ENCODE results near the gene MCRIP1.

Gene MCRIP1

GRCh38 chr17:81869221-81870130, 36.4 kb upstream of the MCRIP1 start:
- no peak for DNase-seq (ENCODE audit: low spot score)
- H3K27me3 ChIP-seq (ENCODE audit: control insufficient read depth in 3 of 3, insufficient read depth in 3 of 3, low read depth in 1 of 3, low read length in 3 of 3): no peaks in the 10 kb centered on the region
- peak overlapping the region; percentile 45 for H3K18ac ChIP-seq (ENCODE audit: low read length)
- H2AK5ac ChIP-seq (ENCODE audit: low read depth, low read length): peak overlapping the region; percentile 98
- H2BK15ac ChIP-seq (ENCODE audit: low read length): no peak overlapping the region
- H3K27ac ChIP-seq (replicated peaks; ENCODE audit: low read length): peak overlapping the region; percentile 57
- H3K4me2 ChIP-seq (ENCODE audit: insufficient read depth, low read length, poor library complexity, severe bottlenecking): peak overlapping the region; percentile 90
- H3K4me3 ChIP-seq (ENCODE audit: low read length in 2 of 2): peak overlapping the region; percentile 84 to 94
- peaks cover 31% of the 10 kb centered on the region for H3K79me1 ChIP-seq (ENCODE audit: low read depth, low read length)
- H3K14ac ChIP-seq (ENCODE audit: low read length): no peak overlapping the region
- peak overlapping the region; percentile 71 for H2BK5ac ChIP-seq (ENCODE audit: low read length)
- no peak overlapping the region for H2BK120ac ChIP-seq (ENCODE audit: low read depth, low read length)
- peak overlapping the region; percentile 99 for H3K23ac ChIP-seq (ENCODE audit: low read depth, low read length, poor library complexity)
- peaks cover 0 to 1% of the 10 kb centered on the region in 2 donors for H3K9me3 ChIP-seq (replicated peaks in 1 of 2; ENCODE audit: control insufficient read depth in 2 of 2, insufficient read depth in 1 of 2, low read depth in 1 of 2, low read length in 2 of 2)
- no peak overlapping the region for H3K4ac ChIP-seq (ENCODE audit: low read length)
- no peak overlapping the region for H2BK12ac ChIP-seq (ENCODE audit: low read length)
- peaks cover 17 to 20% of the 10 kb centered on the region in 2 donors for H3K4me1 ChIP-seq (ENCODE audit: control insufficient read depth in 2 of 2, insufficient read depth in 1 of 2, low read depth in 1 of 2, low read length in 2 of 2)
- no peak overlapping the region for H4K91ac ChIP-seq (ENCODE audit: low read depth, low read length, poor library complexity)
- peak overlapping the region; percentile 92 for H3K9ac ChIP-seq (ENCODE audit: low read depth, low read length, poor library complexity)
- H4K8ac ChIP-seq (ENCODE audit: low read depth, low read length): no peak overlapping the region
- WGBS, 2 donors (ENCODE audit: extremely low coverage in 2 of 2, insufficient read length in 2 of 2, insufficient replicate concordance in 1 of 2): no CpG with 5 or more reads among the region's 52 CpGs
- peaks cover 26 to 51% of the 10 kb centered on the region in 2 donors for H3K36me3 ChIP-seq (replicated peaks in 1 of 2; ENCODE audit: control insufficient read depth in 2 of 2, insufficient read depth in 2 of 2, low read length in 2 of 2)
- no peak overlapping the region for H2AFZ ChIP-seq (ENCODE audit: low read length)

DNA sequence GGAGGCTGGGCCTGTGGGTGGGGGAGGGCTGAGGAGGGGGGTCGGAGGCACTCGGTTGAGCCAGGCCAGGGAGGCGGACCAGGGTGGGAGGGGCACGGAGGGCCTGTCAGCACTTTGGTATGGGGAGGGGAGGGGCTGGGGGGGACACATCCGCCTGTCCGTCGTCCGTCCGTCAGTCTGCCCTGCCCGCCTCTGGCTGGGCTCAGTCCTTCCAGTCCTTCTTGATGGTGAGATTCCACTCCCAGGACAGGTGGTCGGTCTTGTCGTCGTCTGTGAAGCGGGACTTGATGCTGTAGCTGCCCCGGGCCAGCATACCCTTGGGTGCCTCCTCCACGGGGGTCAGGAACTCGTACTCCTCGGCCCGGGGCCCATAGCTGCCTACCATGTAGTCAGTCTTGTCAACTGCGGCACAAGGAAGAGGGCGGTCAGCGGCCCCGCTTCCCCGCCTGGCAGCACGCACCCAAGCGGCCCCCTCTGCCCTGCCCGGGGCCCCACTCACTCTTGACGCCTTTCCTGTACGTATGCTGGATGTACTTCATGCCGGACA, 35.7 kb upstream of the MCRIP1 start:
- H3K14ac ChIP-seq (ENCODE audit: low read length): no peak overlapping the region
- H2BK12ac ChIP-seq (ENCODE audit: low read length): no peak overlapping the region
- H3K27me3 ChIP-seq (ENCODE audit: control insufficient read depth in 3 of 3, insufficient read depth in 3 of 3, low read depth in 1 of 3, low read length in 3 of 3): no peaks in the 10 kb centered on the region
- H3K4me1 ChIP-seq (ENCODE audit: control insufficient read depth in 2 of 2, insufficient read depth in 1 of 2, low read depth in 1 of 2, low read length in 2 of 2): peaks cover 17 to 20% of the 10 kb centered on the region in 2 donors
- no peak overlapping the region for H3K4me2 ChIP-seq (ENCODE audit: insufficient read depth, low read length, poor library complexity, severe bottlenecking)
- peak overlapping the region; percentile 72 for H3K9ac ChIP-seq (ENCODE audit: low read depth, low read length, poor library complexity)
- H4K8ac ChIP-seq (ENCODE audit: low read depth, low read length): no peak overlapping the region
- peak overlapping the region; percentile 57 for H3K27ac ChIP-seq (replicated peaks; ENCODE audit: low read length)
- WGBS, 2 donors (ENCODE audit: extremely low coverage in 2 of 2, insufficient read length in 2 of 2, insufficient replicate concordance in 1 of 2): no CpG with 5 or more reads among the region's 30 CpGs
- H2AK5ac ChIP-seq (ENCODE audit: low read depth, low read length): peak overlapping the region; percentile 66
- no peak overlapping the region for H4K91ac ChIP-seq (ENCODE audit: low read depth, low read length, poor library complexity)
- no peak overlapping the region for H2AFZ ChIP-seq (ENCODE audit: low read length)
- no peak for DNase-seq (ENCODE audit: low spot score)
- no peak overlapping the region for H2BK5ac ChIP-seq (ENCODE audit: low read length)
- H2BK15ac ChIP-seq (ENCODE audit: low read length): no peak overlapping the region
- no peak overlapping the region for H2BK120ac ChIP-seq (ENCODE audit: low read depth, low read length)
- H3K36me3 ChIP-seq (replicated peaks in 1 of 2; ENCODE audit: control insufficient read depth in 2 of 2, insufficient read depth in 2 of 2, low read length in 2 of 2): peaks cover 29 to 58% of the 10 kb centered on the region in 2 donors
- H3K23ac ChIP-seq (ENCODE audit: low read depth, low read length, poor library complexity): peak overlapping the region; percentile 99
- H3K79me1 ChIP-seq (ENCODE audit: low read depth, low read length): peaks cover 33% of the 10 kb centered on the region
- no peak overlapping the region for H3K4ac ChIP-seq (ENCODE audit: low read length)
- no peak overlapping the region for H3K4me3 ChIP-seq (ENCODE audit: low read length in 2 of 2)
- peak overlapping the region; percentile 45 for H3K18ac ChIP-seq (ENCODE audit: low read length)
- peaks cover 0 to under 1% of the 10 kb centered on the region in 2 donors for H3K9me3 ChIP-seq (replicated peaks in 1 of 2; ENCODE audit: control insufficient read depth in 2 of 2, insufficient read depth in 1 of 2, low read depth in 1 of 2, low read length in 2 of 2)

GRCh38 chr17:81867991-81868673, 35.0 kb upstream of the MCRIP1 start:
- Histone ChIP-seq H3K23ac (ENCODE audit: low read depth, low read length, poor library complexity) (peak overlapping the region; percentile 99), H2AFZ (ENCODE audit: low read length) (no peak overlapping the region), H4K91ac (ENCODE audit: low read depth, low read length, poor library complexity) (no peak overlapping the region), H3K14ac (ENCODE audit: low read length) (peak overlapping the region; percentile 82), H3K9ac (ENCODE audit: low read depth, low read length, poor library complexity) (peak overlapping the region; percentile 70), H2BK5ac (ENCODE audit: low read length) (peak overlapping the region; percentile 53), H3K27ac (replicated peaks; ENCODE audit: low read length) (peak overlapping the region; percentile 43), H3K18ac (ENCODE audit: low read length) (no peak overlapping the region), H3K9me3 (replicated peaks in 1 of 2; ENCODE audit: control insufficient read depth in 2 of 2, insufficient read depth in 1 of 2, low read depth in 1 of 2, low read length in 2 of 2) (no peaks in the 10 kb centered on the region), H3K4me2 (ENCODE audit: insufficient read depth, low read length, poor library complexity, severe bottlenecking) (no peak overlapping the region), H2BK120ac (ENCODE audit: low read depth, low read length) (no peak overlapping the region), H2BK12ac (ENCODE audit: low read length) (peak overlapping the region; percentile 58), H3K36me3 (replicated peaks in 1 of 2; ENCODE audit: control insufficient read depth in 2 of 2, insufficient read depth in 2 of 2, low read length in 2 of 2) (peaks cover 33 to 65% of the 10 kb centered on the region in 2 donors), H3K4me1 (ENCODE audit: control insufficient read depth in 2 of 2, insufficient read depth in 1 of 2, low read depth in 1 of 2, low read length in 2 of 2) (peaks cover 17 to 20% of the 10 kb centered on the region in 2 donors), H2AK5ac (ENCODE audit: low read depth, low read length) (peak overlapping the region; percentile 61), H2BK15ac (ENCODE audit: low read length) (no peak overlapping the region), H3K4ac (ENCODE audit: low read length) (no peak overlapping the region), H3K79me1 (ENCODE audit: low read depth, low read length) (peaks cover 33% of the 10 kb centered on the region), H4K8ac (ENCODE audit: low read depth, low read length) (peak overlapping the region; percentile 43), H3K27me3 (ENCODE audit: control insufficient read depth in 3 of 3, insufficient read depth in 3 of 3, low read depth in 1 of 3, low read length in 3 of 3) (no peaks in the 10 kb centered on the region), H3K4me3 (ENCODE audit: low read length in 2 of 2) (no peak overlapping the region)
- DNase-seq (ENCODE audit: low spot score): no peak
- WGBS, 2 donors (ENCODE audit: extremely low coverage in 2 of 2, insufficient read length in 2 of 2, insufficient replicate concordance in 1 of 2): no CpG with 5 or more reads among the region's 28 CpGs

Measured in neuronal stem cell (in vitro differentiated cells).